ENCODE measurements around the gene VDR.

DNA sequence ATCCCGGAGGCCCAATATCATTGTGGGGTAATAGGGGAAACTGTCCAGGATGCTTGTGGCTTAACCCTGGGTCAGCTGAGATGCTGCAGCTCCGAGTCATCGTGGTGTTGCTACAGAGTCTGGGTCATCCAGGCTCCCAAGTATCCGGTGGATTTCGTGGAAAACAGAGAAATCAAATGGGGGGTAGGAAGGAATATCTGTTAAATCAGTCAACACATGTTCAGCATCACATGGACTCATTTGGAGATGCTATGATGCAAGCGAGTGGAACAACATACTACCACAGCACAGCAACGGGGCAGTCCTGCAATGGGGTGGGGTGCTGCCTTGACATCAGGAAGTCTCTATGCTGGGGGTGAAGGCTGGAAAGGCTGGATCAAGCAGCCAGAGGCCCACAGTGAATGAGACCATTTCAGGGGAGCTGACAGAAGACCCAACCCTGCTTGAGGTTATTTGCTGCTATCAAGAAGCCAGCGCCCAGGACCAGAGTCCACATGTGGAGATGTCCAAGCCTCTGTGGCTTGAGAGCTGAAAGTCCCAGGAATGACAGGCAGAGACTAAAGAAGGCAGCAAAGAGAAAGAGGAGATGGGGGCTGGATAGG is 22.9 kb downstream of the VDR start:
- TF ChIP-seq ZFX (IDR thresholded peaks at IDR 0.05), result no peak
- TF ChIP-seq, protein P1, sequence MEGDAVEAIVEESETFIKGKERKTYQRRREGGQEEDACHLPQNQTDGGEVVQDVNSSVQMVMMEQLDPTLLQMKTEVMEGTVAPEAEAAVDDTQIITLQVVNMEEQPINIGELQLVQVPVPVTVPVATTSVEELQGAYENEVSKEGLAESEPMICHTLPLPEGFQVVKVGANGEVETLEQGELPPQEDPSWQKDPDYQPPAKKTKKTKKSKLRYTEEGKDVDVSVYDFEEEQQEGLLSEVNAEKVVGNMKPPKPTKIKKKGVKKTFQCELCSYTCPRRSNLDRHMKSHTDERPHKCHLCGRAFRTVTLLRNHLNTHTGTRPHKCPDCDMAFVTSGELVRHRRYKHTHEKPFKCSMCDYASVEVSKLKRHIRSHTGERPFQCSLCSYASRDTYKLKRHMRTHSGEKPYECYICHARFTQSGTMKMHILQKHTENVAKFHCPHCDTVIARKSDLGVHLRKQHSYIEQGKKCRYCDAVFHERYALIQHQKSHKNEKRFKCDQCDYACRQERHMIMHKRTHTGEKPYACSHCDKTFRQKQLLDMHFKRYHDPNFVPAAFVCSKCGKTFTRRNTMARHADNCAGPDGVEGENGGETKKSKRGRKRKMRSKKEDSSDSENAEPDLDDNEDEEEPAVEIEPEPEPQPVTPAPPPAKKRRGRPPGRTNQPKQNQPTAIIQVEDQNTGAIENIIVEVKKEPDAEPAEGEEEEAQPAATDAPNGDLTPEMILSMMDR (conservative IDR thresholded peaks at IDR 0.05), result no peak

Measured in C4-2B (cell line).